Tibial nerve (tissue), 3 donors: Measurements from ENCODE around the gene GDAP1L1.

ENCODE experiments used
- POLR2A ChIP-seq, 2 donors: fragments of 450-650 bp; IDR thresholded peaks; one replicate each; pipeline ENCODE4 v1.6.1; 2017; ENCODE audit warnings: antibody characterized with exemption in 2 of 2, mild to moderate bottlenecking in 2 of 2, moderate library complexity in 2 of 2
- TF ChIP-seq, protein P1 (sequence below), 5 experiments: fragments of 200-600 bp in 3 of 5; fragments of 450-650 bp in 2 of 5; sonication (generic) in 3 of 5; IDR thresholded peaks; one replicate each; pipeline ENCODE4 v1.5.1; 2016 to 2019; ENCODE audit warnings: antibody characterized with exemption in 5 of 5, mild to moderate bottlenecking in 3 of 5, moderate library complexity in 2 of 5

GRCh38 chr20:44282192-44282591 is 35.1 kb downstream of the GDAP1L1 start:
- TF ChIP-seq POLR2A (IDR thresholded peaks at IDR 0.05): no peak
- TF ChIP-seq, protein P1, sequence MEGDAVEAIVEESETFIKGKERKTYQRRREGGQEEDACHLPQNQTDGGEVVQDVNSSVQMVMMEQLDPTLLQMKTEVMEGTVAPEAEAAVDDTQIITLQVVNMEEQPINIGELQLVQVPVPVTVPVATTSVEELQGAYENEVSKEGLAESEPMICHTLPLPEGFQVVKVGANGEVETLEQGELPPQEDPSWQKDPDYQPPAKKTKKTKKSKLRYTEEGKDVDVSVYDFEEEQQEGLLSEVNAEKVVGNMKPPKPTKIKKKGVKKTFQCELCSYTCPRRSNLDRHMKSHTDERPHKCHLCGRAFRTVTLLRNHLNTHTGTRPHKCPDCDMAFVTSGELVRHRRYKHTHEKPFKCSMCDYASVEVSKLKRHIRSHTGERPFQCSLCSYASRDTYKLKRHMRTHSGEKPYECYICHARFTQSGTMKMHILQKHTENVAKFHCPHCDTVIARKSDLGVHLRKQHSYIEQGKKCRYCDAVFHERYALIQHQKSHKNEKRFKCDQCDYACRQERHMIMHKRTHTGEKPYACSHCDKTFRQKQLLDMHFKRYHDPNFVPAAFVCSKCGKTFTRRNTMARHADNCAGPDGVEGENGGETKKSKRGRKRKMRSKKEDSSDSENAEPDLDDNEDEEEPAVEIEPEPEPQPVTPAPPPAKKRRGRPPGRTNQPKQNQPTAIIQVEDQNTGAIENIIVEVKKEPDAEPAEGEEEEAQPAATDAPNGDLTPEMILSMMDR (IDR thresholded peaks at IDR 0.05): no peak
